ENCODE data around the gene PCK2.

PCK2 gene

DNA sequence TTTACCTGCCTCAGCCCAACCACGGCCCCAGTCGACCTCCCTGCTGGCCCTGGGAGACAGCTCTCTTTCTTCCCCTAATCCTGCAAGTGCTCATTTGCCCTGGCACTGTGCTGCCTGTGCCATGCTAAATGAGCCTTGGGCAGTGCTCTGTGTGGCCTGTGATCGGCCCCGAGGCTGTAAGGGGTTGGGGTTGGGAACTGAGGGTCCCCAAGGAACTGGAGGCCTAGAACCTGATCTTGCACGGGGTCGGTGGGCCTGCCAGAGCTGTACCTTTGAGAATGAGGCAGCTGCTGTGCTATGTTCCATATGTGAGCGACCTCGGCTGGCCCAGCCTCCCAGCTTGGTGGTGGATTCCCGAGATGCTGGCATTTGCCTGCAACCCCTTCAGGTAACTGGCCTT, 56.0 kb downstream of the PCK2 start:
- Histone ChIP-seq H3K4me3 (ENCODE audit: low read length) (no peak overlapping the region), H3K36me3 (replicated peaks; ENCODE audit: insufficient read depth, low read length) (no peaks in the 10 kb centered on the region), H3K4me2 (ENCODE audit: low read depth, low read length) (no peak overlapping the region), H3K27ac (ENCODE audit: low read length) (no peak overlapping the region), H2AFZ (ENCODE audit: low read length) (no peak overlapping the region), H3K9ac (ENCODE audit: low read length) (no peak overlapping the region), H3K27me3 (replicated peaks; ENCODE audit: insufficient read depth, low read length) (no peaks in the 10 kb centered on the region), H3K9me3 (replicated peaks; ENCODE audit: insufficient read depth, low read length) (no peaks in the 10 kb centered on the region), H3K4me1 (ENCODE audit: low read length) (peaks cover 11% of the 10 kb centered on the region), H3K9me2 (replicated peaks; ENCODE audit: insufficient read depth, low read length) (no peaks in the 10 kb centered on the region), H3F3A (ENCODE audit: insufficient read depth, low read length) (peaks cover 5% of the 10 kb centered on the region; the same call in 1 of the 2 replicates), H3K79me2 (ENCODE audit: low read length) (peaks cover 33% of the 10 kb centered on the region), H4K20me1 (ENCODE audit: insufficient read depth, low read length) (no peaks in the 10 kb centered on the region)
- no peak for DNase-seq
- TF ChIP-seq EZH2phosphoT487 (IDR thresholded peaks at IDR 0.05; ENCODE audit: low read length) (no peak), EZH2 (optimal IDR thresholded peaks at IDR 0.05; ENCODE audit: low read depth, low read length) (no peak)
- TF ChIP-seq, protein P1, sequence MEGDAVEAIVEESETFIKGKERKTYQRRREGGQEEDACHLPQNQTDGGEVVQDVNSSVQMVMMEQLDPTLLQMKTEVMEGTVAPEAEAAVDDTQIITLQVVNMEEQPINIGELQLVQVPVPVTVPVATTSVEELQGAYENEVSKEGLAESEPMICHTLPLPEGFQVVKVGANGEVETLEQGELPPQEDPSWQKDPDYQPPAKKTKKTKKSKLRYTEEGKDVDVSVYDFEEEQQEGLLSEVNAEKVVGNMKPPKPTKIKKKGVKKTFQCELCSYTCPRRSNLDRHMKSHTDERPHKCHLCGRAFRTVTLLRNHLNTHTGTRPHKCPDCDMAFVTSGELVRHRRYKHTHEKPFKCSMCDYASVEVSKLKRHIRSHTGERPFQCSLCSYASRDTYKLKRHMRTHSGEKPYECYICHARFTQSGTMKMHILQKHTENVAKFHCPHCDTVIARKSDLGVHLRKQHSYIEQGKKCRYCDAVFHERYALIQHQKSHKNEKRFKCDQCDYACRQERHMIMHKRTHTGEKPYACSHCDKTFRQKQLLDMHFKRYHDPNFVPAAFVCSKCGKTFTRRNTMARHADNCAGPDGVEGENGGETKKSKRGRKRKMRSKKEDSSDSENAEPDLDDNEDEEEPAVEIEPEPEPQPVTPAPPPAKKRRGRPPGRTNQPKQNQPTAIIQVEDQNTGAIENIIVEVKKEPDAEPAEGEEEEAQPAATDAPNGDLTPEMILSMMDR (IDR thresholded peaks at IDR 0.05; ENCODE audit: low read length), result no peak

DNA sequence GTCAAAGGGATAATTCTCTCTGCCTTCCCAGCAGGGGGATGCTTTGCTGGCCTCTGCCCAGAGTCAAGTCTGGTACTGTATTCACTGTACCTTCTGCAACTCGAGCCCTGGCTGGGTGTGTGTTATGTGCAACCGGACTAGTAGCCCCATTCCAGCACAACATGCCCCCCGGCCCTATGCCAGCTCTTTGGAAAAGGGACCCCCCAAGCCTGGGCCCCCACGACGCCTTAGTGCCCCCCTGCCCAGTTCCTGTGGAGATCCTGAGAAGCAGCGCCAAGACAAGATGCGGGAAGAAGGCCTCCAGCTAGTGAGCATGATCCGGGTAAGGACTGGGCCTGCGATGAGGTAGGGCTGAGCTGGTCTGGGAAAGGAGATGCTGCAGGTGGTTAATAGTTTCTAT, 56.5 kb downstream of the PCK2 start:
- Histone ChIP-seq H3K9me3 (replicated peaks; ENCODE audit: insufficient read depth, low read length) (no peaks in the 10 kb centered on the region), H3K4me2 (ENCODE audit: low read depth, low read length) (no peak overlapping the region), H4K20me1 (ENCODE audit: insufficient read depth, low read length) (no peaks in the 10 kb centered on the region), H3K4me1 (ENCODE audit: low read length) (peaks cover 8% of the 10 kb centered on the region), H3K27me3 (replicated peaks; ENCODE audit: insufficient read depth, low read length) (no peaks in the 10 kb centered on the region), H3K79me2 (ENCODE audit: low read length) (peaks cover 28% of the 10 kb centered on the region), H3K9ac (ENCODE audit: low read length) (no peak overlapping the region), H3F3A (ENCODE audit: insufficient read depth, low read length) (peaks cover 5% of the 10 kb centered on the region; the same call in 1 of the 2 replicates), H3K36me3 (replicated peaks; ENCODE audit: insufficient read depth, low read length) (no peaks in the 10 kb centered on the region), H3K4me3 (ENCODE audit: low read length) (no peak overlapping the region), H3K9me2 (replicated peaks; ENCODE audit: insufficient read depth, low read length) (no peaks in the 10 kb centered on the region), H3K27ac (ENCODE audit: low read length) (no peak overlapping the region), H2AFZ (ENCODE audit: low read length) (no peak overlapping the region)
- TF ChIP-seq, protein P1 (IDR thresholded peaks at IDR 0.05; ENCODE audit: low read length), result no peak
- no peak for TF ChIP-seq EZH2phosphoT487 (IDR thresholded peaks at IDR 0.05; ENCODE audit: low read length)
- no peak for TF ChIP-seq EZH2 (optimal IDR thresholded peaks at IDR 0.05; ENCODE audit: low read depth, low read length)
- DNase-seq, result no peak

DNA sequence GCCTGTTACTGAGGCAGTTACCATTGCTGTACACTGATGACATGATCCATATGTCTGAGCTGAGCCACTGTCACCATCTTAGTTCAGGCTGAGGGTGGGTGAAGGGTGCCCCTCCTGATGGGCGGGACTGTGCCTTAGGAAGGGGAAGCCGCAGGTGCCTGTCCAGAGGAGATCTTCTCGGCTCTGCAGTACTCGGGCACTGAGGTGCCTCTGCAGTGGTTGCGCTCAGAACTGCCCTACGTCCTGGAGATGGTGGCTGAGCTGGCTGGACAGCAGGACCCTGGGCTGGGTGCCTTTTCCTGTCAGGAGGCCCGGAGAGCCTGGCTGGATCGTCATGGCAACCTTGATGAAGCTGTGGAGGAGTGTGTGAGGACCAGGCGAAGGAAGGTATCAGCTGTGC, 56.9 kb downstream of the PCK2 start:
- H4K20me1 ChIP-seq (ENCODE audit: insufficient read depth, low read length), result no peaks in the 10 kb centered on the region
- no peaks in the 10 kb centered on the region for H3K36me3 ChIP-seq (replicated peaks; ENCODE audit: insufficient read depth, low read length)

More for the DNA sequence above, 56.9 kb downstream of the PCK2 start:
- H3K4me1 ChIP-seq (ENCODE audit: low read length), result peaks cover 7% of the 10 kb centered on the region
- H3K4me2 ChIP-seq (ENCODE audit: low read depth, low read length), result no peak overlapping the region
- H2AFZ ChIP-seq (ENCODE audit: low read length), result no peak overlapping the region
- H3K79me2 ChIP-seq (ENCODE audit: low read length), result peaks cover 24% of the 10 kb centered on the region
- H3K9me3 ChIP-seq (replicated peaks; ENCODE audit: insufficient read depth, low read length), result no peaks in the 10 kb centered on the region
- no peak for DNase-seq
- peaks cover 5% of the 10 kb centered on the region; the same call in 1 of the 2 replicates for H3F3A ChIP-seq (ENCODE audit: insufficient read depth, low read length)
- no peak overlapping the region for H3K4me3 ChIP-seq (ENCODE audit: low read length)
- no peaks in the 10 kb centered on the region for H3K9me2 ChIP-seq (replicated peaks; ENCODE audit: insufficient read depth, low read length)
- no peak overlapping the region for H3K9ac ChIP-seq (ENCODE audit: low read length)
- no peaks in the 10 kb centered on the region for H3K27me3 ChIP-seq (replicated peaks; ENCODE audit: insufficient read depth, low read length)
- H3K27ac ChIP-seq (ENCODE audit: low read length), result no peak overlapping the region
- TF ChIP-seq EZH2 (optimal IDR thresholded peaks at IDR 0.05; ENCODE audit: low read depth, low read length), result no peak
- no peak for TF ChIP-seq EZH2phosphoT487 (IDR thresholded peaks at IDR 0.05; ENCODE audit: low read length)
- TF ChIP-seq, protein P1 (IDR thresholded peaks at IDR 0.05; ENCODE audit: low read length), result no peak
